ENCODE measurements around the gene ZBTB16. TPM values are rescaled to one million over a fixed set of nuclear protein-coding genes. Genes with fewer than 3 reads are reported as not detected.

The ZBTB16 gene
- total and polyA plus RNA-seq, 2 of the 4 experiments (the other 2 are of a cell fraction) = not detected

DNA sequence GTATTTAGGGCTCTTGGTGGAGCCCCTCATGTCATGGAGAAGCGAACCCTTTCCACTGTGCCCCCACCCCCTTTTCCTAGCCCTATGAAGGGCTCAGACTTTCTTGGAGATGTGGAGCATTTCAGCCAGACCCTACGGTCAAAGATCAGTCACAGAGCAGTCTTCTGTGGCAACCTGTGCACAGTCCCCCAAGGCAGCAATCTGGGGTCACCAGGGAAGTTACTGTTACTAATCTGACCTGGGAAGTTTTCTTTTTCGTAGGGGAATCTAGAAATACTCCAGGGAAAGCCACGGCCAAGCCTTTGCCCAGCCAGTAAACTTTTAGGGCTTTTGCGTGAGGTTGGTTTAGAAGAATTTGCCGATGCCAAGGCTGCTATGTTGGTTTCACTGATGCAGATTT, 50.6 kb downstream of the ZBTB16 start:
- no peak overlapping the region for H2BK120ac ChIP-seq (ENCODE audit: low read depth, low read length)
- H4K5ac ChIP-seq (ENCODE audit: low read depth, low read length) = no peak overlapping the region
- no peak overlapping the region for H3K27ac ChIP-seq (ENCODE audit: insufficient read depth, low read length)
- DNase-seq (no peak), ATAC-seq (ENCODE audit: low read depth) (no peak)
- no peak overlapping the region for H2AFZ ChIP-seq (replicated peaks; ENCODE audit: low read length, poor library complexity)
- no peak overlapping the region for H3K18ac ChIP-seq (ENCODE audit: low read depth, low read length)
- H2BK15ac ChIP-seq (ENCODE audit: low read depth, low read length) = no peak overlapping the region
- 61% methylated on average over 3 of the region's 6 CpGs; no CpG with 5 or more reads in 1 of the 2 experiments for WGBS, 2 experiments (ENCODE audit: extremely low coverage in 2 of 2, insufficient read length in 1 of 2)
- H3K4ac ChIP-seq (ENCODE audit: low read depth, low read length) = no peak overlapping the region
- no peaks in the 10 kb centered on the region for H4K20me1 ChIP-seq (ENCODE audit: insufficient read depth, low read length)
- no peak overlapping the region for H3K4me3 ChIP-seq (ENCODE audit: insufficient read depth, low read depth, low read length)
- H3K23ac ChIP-seq (ENCODE audit: low read depth, low read length) = no peak overlapping the region
- H4K91ac ChIP-seq (ENCODE audit: insufficient read depth, low read depth, low read length) = no peak overlapping the region
- no peak overlapping the region for H2BK5ac ChIP-seq (ENCODE audit: low read depth, low read length, poor library complexity, severe bottlenecking)
- dilution Hi-C loops (cut with HindIII; ENCODE audit: low sequenced_read_pairs, unreplicated experiment) = no loop called here
- H2AK5ac ChIP-seq (ENCODE audit: low read depth, low read length) = no peak overlapping the region
- ChIA-PET CTCF (no interaction called here), POLR2A (ENCODE audit: unreplicated experiment) (no interaction called here)
- intact Hi-C loops (cut with micrococcal nuclease) = no loop called here
- H3K79me1 ChIP-seq (ENCODE audit: low read depth in 1 of 2, low read length in 2 of 2) = no peaks in the 10 kb centered on the region
- H2AK9ac ChIP-seq (replicated peaks; ENCODE audit: low read depth, low read length, poor library complexity) = no peak overlapping the region
- H3K36me3 ChIP-seq (ENCODE audit: control insufficient read depth, insufficient read depth, low read length) = no peaks in the 10 kb centered on the region
- H3K9ac ChIP-seq (ENCODE audit: low read depth, low read length) = no peak overlapping the region
- H3K9me3 ChIP-seq (ENCODE audit: control insufficient read depth, insufficient read depth, low read length) = no peaks in the 10 kb centered on the region
- no peak overlapping the region for H3K14ac ChIP-seq (replicated peaks; ENCODE audit: low read depth, low read length)
- H3K4me2 ChIP-seq (ENCODE audit: low read depth, low read length) = no peak overlapping the region
- in situ Hi-C loops (cut with MboI; ENCODE audit: low sequenced_read_pairs) = no loop called here
- no peak overlapping the region for H2BK20ac ChIP-seq (ENCODE audit: low read depth, low read length)
- peaks cover 8% of the 10 kb centered on the region for H3K27me3 ChIP-seq (ENCODE audit: control insufficient read depth, insufficient read depth, low read length)
- no peak overlapping the region for H4K8ac ChIP-seq (ENCODE audit: low read depth in 2 of 2, low read length in 2 of 2)
- TF ChIP-seq POLR2A (IDR thresholded peaks at IDR 0.05; ENCODE audit: low read depth, low read length) = no peak
- TF ChIP-seq MAFK (IDR thresholded peaks at IDR 0.05; ENCODE audit: low read depth, low read length) = no peak
- TF ChIP-seq NFE2L2 (IDR thresholded peaks at IDR 0.05; ENCODE audit: low read depth, low read length) = no peak
- no peak for TF ChIP-seq SMC3 (IDR thresholded peaks at IDR 0.05; ENCODE audit: low read depth, low read length)
- TF ChIP-seq BHLHE40 (IDR thresholded peaks at IDR 0.05; ENCODE audit: low read depth, low read length) = no peak
- no peak for TF ChIP-seq CTCF (conservative IDR thresholded peaks at IDR 0.05; ENCODE audit: low read depth, low read length)
- TF ChIP-seq RCOR1 (IDR thresholded peaks at IDR 0.05; ENCODE audit: insufficient replicate concordance, low read length) = no peak
- TF ChIP-seq ELK1 (IDR thresholded peaks at IDR 0.05; ENCODE audit: borderline replicate concordance, low read depth, low read length) = no peak
- TF ChIP-seq, protein P1, sequence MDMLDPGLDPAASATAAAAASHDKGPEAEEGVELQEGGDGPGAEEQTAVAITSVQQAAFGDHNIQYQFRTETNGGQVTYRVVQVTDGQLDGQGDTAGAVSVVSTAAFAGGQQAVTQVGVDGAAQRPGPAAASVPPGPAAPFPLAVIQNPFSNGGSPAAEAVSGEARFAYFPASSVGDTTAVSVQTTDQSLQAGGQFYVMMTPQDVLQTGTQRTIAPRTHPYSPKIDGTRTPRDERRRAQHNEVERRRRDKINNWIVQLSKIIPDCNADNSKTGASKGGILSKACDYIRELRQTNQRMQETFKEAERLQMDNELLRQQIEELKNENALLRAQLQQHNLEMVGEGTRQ (IDR thresholded peaks at IDR 0.05; ENCODE audit: low read depth, low read length) = no peak
- TF ChIP-seq RFX5 (IDR thresholded peaks at IDR 0.05; ENCODE audit: low read depth, low read length) = no peak
- TF ChIP-seq MAZ (IDR thresholded peaks at IDR 0.05; ENCODE audit: borderline replicate concordance, low read depth, low read length) = no peak
- TF ChIP-seq RAD21 (IDR thresholded peaks at IDR 0.05; ENCODE audit: low read length) = no peak
- TF ChIP-seq CEBPB (IDR thresholded peaks at IDR 0.05; ENCODE audit: low read depth, low read length) = no peak
- TF ChIP-seq FOS (IDR thresholded peaks at IDR 0.05; ENCODE audit: low read depth, low read length) = no peak
- no peak for TF ChIP-seq CHD1 (IDR thresholded peaks at IDR 0.05; ENCODE audit: low read depth, low read length)
- no peak for TF ChIP-seq MXI1 (IDR thresholded peaks at IDR 0.05; ENCODE audit: borderline replicate concordance, low read depth, low read length)
- no peaks in the 10 kb centered on the region for H3K4me1 ChIP-seq (ENCODE audit: control insufficient read depth, insufficient read depth, low read length)
- H3K9me1 ChIP-seq (ENCODE audit: insufficient read depth, low read length) = no peaks in the 10 kb centered on the region
- no TSS peak for BruUV-seq (replicated peaks)
- H3K56ac ChIP-seq (ENCODE audit: extremely low read depth, insufficient read depth, low read length) = no peak overlapping the region

Data from IMR-90 (cell line).